ENCODE results near the gene OR10A3. TPM values are rescaled to one million over a fixed set of nuclear protein-coding genes. Genes with fewer than 3 reads are reported as not detected.

The OR10A3 gene
- total RNA-seq: not detected

GRCh38 chr11:7941608-7942007, at the start of gene OR10A3:
OR10A3 (minus strand) TSS chr11:7941708; CDS start chr11:7939520, 2,188 bp downstream.

GRCh38 chr11:7986768-7987559, 45.5 kb upstream of the OR10A3 start, which contains the start of gene EIF3F:
EIF3F (plus strand) TSS chr11:7987337; CDS start chr11:7987353, 16 bp downstream.

GRCh38 chr11:7965386-7965785, 23.9 kb upstream of the OR10A3 start, which contains the start of gene NLRP10:
NLRP10 (minus strand) TSS chr11:7965447; CDS start chr11:7963495, 1,952 bp downstream.

GRCh38 chr11:7931168-7931567, 10.3 kb downstream of the OR10A3 start, which contains the start of gene OR10A6:
OR10A6 (minus strand) TSS chr11:7931268; CDS start chr11:7928662, 2,606 bp downstream.

Small RNAs within 50 kb of the gene (small RNA-seq; reads per million reads assigned to genes)
- not detected for gene COX6CP5
- not detected for gene RNU6-943P

Other genes starting within 250 kb of the OR10A3 start
- gene OVCH2, start 235.2 kb downstream of the OR10A3 start, total RNA-seq: not detected
- gene OR5P2, start 144.8 kb downstream of the OR10A3 start, total RNA-seq: 0.23 TPM
- gene OR5P3, start 110.9 kb downstream of the OR10A3 start, total RNA-seq: not detected
- not detected for gene OR10A6, start 10.4 kb downstream of the OR10A3 start, total RNA-seq
- gene NLRP10, start 23.7 kb upstream of the OR10A3 start, total RNA-seq: not detected
- 167 TPM for gene EIF3F, start 45.6 kb upstream of the OR10A3 start, total RNA-seq
- 138 TPM for gene TUB, start 139.5 kb upstream of the OR10A3 start, total RNA-seq
- 72.9 TPM for gene RIC3, start 227.3 kb upstream of the OR10A3 start, total RNA-seq

Data from diencephalon (tissue), 1 donor.